HG03064 (cell line): ENCODE results near the gene SHROOM4.

Experiments used
- ATAC-seq: cut with Tn5 transposase; IDR thresholded peaks from one replicate; pipeline ENCODE4 v1.9.1; 2021; ENCODE audit warnings: low read depth; ENCODE audit not compliant: unreplicated experiment

Gene SHROOM4

GRCh38 chrX:50629774-50630173, 184.2 kb downstream of the SHROOM4 start:
- no peak for ATAC-seq

GRCh38 chrX:50627696-50628095, 186.3 kb downstream of the SHROOM4 start:
- no peak for ATAC-seq

GRCh38 chrX:50626432-50626831, 187.6 kb downstream of the SHROOM4 start:
- no peak for ATAC-seq

GRCh38 chrX:50622751-50623150, 191.2 kb downstream of the SHROOM4 start:
- ATAC-seq, result no peak

- no peak for ATAC-seq
These were observed 195.0 kb downstream of the SHROOM4 start for GRCh38 chrX:50618788-50619558.

- no peak for ATAC-seq
These were observed 196.8 kb downstream of the SHROOM4 start for GRCh38 chrX:50617183-50617582.

GRCh38 chrX:50615570-50616158, 198.3 kb downstream of the SHROOM4 start:
- no peak for ATAC-seq

GRCh38 chrX:50614460-50614859, 199.5 kb downstream of the SHROOM4 start:
- ATAC-seq, result no peak

- no peak for ATAC-seq
These were observed 200.1 kb downstream of the SHROOM4 start for GRCh38 chrX:50613846-50614245.

GRCh38 chrX:50609796-50610195, 204.2 kb downstream of the SHROOM4 start:
- ATAC-seq, result no peak

GRCh38 chrX:50606300-50606950, 207.6 kb downstream of the SHROOM4 start:
- ATAC-seq, result no peak

GRCh38 chrX:50596056-50596455, 217.9 kb downstream of the SHROOM4 start:
- ATAC-seq, result no peak

- no peak for ATAC-seq
These were observed 219.2 kb downstream of the SHROOM4 start for GRCh38 chrX:50594788-50595187.

- no peak for ATAC-seq
These were observed 227.0 kb downstream of the SHROOM4 start for GRCh38 chrX:50586980-50587379.

- no peak for ATAC-seq
These were observed 227.6 kb downstream of the SHROOM4 start for GRCh38 chrX:50586407-50586806.

- ATAC-seq, result no peak
These were observed 232.6 kb downstream of the SHROOM4 start for GRCh38 chrX:50581405-50581804.

- ATAC-seq, result no peak
These were observed 234.0 kb downstream of the SHROOM4 start for GRCh38 chrX:50579955-50580354.

GRCh38 chrX:50577326-50577725, 236.7 kb downstream of the SHROOM4 start:
- no peak for ATAC-seq

- ATAC-seq, result no peak
These were observed 246.4 kb downstream of the SHROOM4 start for GRCh38 chrX:50567636-50568035.

GRCh38 chrX:50565718-50566117, 248.3 kb downstream of the SHROOM4 start:
- ATAC-seq, result no peak
